T-helper 9 cell (primary cell): ENCODE measurements around the gene GJB1.
"Not testable (repeated sequence)": the region's sequence is repeated elsewhere in the genome, so short reads cannot be mapped to it uniquely, and the experiment has no call there.

ENCODE experiments used
- DNase-seq: peaks from one replicate; pipeline ENCODE4 v3.0.0-alpha.2; 2020
- total RNA-seq, 2 donors: gene quantifications; one replicate each; lab custom pipeline; 2026; lab: John Stamatoyannopoulos, UW

Gene GJB1
- 0 reads per million in 2 donors for total RNA-seq

DNA sequence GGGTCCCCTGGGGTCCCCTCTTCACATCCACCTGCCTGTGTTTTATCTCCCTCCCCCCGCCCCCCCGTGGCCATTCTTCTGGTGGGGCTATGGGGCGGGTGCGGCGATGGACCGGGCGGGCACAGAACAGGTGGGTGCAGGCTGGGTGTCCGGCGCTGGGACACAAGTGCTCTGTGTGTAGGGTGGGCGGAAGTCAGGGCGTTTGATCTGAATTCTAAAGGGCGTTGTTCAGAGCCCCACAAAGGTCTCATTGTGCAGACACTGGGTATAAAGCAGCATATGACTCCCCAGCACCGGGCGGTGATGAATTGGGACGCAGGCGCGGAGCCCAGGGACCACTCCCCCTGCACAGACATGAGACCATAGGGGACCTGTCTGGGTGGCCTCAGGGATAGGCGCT is at the start of gene GJB1:
GJB1 (plus strand) TSS at position 296 of the 400 bp plus-strand sequence. CDS start 484 bp downstream, outside the sequence.
- DNase-seq: no peak

DNA sequence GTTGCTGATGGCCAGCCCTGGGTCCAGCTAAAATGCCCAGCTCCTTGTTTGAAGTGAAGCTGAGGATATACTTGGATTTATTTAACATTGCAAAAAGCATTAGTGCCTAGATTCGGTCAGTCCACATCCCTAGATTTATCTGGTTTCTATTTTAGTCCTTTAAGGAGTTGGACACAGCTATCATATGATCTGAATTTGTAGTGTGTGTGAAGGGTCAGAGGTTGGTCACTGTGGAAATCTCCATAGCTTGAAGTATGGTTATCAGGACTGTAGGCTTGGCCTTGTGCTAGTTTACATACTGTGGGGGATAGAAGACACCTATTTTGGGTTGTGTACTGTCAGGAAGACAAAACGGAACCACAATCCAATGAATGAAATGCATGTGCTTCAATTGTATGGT is 49.6 kb upstream of the GJB1 start:
- no peak for DNase-seq

DNA sequence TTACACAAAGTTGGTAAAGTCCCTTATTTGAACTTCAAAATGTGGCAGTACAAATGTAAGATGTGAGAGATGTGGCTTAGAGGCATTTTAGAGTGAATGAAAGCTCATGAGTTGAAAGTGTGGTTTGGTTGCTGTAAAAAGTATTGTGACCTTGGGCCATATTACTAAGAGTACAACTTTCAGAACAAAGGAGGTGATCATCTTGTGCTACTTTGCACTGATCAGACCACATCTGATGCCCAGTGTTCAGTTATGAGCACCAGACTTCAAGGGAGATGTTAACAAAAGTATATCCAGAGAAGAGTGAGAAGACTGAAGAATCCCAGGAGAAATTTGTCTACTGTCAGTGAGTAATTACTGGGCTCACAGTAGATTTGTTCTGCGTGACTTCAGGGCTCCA is 48.2 kb upstream of the GJB1 start:
- no peak for DNase-seq

DNA sequence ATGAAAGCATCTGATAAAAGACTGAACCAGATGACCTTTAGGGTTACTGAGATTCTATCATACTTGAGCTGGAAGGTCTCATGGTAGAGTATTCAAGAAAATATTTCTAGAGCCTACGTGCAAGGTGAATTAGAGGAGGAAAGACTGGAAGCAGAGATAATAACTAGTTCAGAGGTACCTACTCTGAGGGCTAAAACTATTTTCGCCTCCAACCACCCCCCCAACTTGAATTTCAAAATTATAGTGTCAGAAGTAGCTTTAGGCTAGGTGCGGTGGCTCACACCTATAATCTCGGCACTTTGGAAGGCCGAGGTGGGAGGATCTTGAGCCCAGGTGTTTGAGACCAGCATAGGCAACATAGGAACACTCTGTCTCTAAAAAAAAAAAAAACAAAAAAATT is 47.5 kb upstream of the GJB1 start:
- DNase-seq: no peak

DNA sequence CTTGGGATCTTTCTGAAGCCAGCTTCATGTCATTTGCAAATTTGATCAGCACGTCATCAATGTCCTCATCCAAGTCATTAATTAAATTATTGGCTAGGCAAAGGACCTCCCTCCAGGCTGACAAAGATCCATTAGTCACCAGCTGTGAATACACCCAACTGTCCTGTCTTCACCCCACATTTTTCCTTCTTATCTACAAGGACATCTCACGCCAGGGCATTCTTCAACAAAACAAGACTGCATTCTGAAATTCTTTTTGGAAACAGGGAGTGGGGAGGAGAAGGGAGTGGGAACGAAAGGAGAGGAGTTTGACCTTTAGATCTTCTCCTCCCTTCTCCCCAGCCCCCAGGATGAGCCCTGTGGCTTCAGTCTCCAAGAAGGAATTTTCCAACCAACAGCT is 45.7 kb upstream of the GJB1 start:
- no peak for DNase-seq

DNA sequence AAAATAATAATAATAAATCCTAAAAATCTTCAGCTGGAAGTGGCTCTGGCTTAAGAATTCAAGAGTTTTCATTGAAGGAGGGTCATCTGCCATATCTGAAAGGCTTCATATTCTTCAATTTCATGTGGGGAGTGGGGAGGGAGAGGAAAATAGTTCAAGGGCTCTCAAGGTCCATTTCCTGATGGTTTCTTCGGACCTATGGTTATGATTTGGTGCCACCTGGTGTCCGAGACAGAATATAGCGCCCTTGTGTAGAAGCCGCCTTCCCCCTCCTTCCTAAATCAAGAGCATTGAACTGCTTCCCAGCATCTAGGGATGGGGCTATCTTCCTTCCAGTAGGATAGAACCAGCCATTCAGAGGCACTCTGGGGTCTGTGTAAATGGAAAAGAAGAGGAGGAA is 44.1 kb upstream of the GJB1 start:
- DNase-seq: peak; percentile 32

DNA sequence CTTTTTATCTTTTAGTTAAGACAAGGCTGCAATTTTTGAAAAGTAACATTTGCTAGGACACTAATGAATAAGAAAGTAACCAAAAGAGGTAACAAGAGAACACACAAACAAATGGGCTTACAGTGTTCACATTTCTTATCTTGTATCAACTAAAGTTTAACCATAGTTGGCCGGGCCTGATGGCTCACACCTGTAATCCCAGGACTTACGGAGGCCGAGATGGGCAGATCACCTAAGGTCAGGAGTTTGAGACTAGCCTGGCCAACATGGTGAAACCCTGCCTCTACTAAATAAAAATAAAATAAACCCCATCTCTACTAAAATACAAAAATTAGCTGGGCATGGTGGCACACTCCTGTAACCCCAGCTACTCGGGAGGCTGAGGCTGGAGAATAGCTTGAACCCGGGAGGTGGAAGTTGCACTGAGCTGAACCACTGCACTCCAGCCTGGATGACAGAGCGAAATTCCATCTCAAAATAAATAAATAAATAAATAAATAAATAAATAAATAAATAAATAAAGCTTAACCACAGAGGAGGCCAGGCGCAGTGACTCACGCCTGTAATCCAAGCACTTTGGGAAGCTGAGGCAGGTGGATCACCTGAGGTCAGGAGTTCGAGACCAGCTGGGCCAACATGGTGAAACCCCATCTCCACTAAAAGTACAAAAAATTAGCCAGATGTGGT is 42.3 kb upstream of the GJB1 start:
- DNase-seq: not testable (repeated sequence)

DNA sequence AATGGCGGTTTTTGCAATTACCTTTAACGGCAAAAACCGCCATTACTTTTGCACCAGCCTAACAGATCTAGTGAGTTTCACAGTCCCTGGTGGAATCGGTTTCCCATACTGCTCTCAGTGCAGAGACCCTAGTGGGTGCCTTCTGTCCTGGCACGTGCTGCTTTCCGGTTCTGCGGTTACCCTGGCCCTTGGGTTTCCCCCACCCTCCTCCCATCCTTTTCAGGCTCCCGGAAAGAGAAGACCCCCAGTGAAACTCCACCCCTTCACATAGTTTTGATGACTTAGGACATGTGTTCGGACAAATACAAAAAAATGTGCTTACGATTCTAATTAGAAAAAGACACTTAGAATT is 41.5 kb upstream of the GJB1 start:
- DNase-seq: peak; percentile 25

DNA sequence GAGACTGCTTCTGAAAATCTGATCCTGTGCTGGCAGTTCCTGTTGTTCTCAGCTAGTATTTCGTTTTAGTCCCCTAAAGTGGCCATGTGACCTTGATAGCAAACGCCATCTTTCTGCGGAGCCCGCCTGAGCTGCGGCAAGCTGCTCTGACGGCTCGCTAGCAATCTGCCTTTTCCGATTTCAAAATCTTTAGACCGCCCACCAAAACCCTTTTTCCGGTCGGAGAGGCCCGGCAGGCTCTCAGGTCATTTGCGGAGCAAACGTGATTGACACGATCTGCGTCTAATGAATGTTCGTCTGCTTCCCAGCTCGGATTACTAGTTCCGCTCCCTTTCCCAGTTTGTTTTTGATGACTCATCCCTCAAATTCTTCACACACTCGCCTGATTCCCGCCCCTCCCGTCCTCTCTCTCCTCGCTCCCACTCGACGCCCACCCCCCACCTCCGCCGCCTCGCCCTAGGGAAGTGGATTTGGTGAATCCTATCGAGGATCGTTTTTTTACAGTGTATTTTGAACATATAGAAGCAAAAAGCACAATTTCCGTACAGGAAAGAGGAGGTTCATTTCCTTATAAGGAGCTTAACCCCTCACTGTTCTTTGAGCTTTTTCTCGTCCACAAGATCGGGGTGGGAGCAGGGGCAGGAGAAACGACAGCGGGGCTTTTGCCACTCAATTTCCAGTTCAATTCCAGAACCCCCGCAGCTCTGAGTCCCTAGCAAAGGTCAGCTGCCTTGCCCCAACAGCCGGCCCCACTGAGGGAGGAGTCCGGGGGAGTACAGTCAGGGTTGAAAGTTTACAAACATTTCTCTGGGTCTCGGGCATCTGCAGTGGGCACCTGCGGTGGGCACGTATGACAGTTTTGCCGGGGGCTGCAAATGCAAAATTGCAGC is 40.9 kb upstream of the GJB1 start:
- DNase-seq: peak; percentile 63

DNA sequence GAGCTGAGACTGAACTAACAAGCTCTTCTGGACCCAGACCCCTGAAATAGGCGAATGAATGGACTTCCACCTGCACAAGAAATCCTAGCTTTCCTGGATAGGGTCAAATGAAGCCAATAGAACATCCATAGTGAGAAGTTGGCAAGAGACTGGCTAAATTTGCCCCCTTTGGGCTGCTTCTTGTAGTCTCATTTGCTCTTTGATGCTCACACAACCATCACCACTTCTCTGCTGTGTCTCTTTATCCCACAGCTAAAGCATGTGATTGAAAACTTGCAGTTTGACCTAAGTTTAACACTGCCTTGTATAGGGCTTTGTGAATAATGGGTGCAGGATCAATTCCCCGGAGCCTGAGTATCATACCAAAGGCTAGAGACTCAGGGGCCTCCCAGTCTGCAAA is 40.2 kb upstream of the GJB1 start:
- no peak for DNase-seq

DNA sequence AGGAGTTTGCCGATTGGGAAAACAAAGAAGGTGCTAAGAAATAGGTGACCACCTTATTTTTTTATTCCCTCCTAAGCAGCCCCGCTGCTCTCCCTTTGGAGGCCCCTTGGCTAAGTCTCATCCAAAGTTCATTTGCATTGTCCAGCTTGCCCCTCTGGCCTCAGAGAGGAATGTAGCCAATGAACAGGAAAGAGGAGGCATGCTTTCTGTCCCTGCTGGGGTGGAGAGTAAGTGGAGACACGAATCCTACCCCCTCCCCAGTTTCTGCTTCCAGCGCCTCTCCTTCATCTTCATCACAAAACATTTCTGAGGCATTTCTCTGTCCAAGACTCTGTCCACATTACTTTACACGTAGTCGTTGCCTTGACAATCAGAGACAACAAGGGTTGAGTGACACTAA is 39.7 kb upstream of the GJB1 start:
- DNase-seq: no peak

DNA sequence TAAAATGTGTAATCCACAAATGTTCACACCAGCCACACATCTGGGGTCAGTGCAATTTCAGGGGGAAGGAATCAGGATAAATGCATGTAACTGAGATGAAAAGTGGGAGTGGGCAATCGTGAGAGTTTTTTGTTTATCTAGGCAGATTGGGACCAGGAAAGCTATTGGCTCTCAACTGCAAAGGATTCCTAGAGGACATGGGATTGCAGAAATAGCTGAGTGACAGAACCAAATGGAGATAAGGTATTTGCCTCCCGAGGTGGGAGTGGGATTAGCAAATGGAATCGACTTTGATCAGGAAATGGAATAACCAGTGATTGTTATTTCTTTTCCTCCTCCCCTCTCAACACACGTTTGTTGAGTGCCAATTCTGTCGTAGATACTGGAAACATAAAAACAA is 38.9 kb upstream of the GJB1 start:
- no peak for DNase-seq

DNA sequence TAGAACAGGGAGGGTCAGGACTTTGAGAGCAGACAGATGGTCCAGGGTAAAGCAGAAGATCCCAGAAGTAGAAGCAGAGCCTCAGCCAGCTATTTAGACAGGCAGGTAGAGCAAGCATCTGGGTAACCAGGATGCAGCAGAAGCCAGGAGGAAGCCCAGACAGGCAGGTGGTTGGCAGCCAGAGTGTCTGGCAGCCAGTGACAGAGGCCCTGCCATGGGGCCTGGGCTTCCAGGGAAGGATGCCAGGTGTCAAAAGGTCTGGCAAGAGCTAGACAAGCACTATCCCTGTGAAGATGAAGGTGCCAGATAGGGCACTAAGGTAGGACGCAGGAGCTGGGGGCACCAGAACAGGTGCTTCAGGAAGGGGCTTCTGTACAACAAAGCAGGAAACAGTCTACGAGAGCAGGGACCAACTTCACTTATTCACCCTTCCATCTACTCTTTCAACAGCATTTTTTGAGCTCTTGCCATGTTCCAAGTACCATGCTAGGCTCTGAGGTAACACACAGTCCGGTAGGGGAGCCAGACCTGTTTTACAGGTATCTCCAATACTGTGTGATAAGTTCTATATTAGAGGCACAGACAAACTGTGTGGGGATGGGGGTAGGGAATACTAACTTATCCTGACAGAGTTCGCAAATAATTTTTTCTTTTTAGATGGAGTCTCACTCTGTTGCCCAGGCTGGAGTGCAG is 38.1 kb upstream of the GJB1 start:
- no peak for DNase-seq

DNA sequence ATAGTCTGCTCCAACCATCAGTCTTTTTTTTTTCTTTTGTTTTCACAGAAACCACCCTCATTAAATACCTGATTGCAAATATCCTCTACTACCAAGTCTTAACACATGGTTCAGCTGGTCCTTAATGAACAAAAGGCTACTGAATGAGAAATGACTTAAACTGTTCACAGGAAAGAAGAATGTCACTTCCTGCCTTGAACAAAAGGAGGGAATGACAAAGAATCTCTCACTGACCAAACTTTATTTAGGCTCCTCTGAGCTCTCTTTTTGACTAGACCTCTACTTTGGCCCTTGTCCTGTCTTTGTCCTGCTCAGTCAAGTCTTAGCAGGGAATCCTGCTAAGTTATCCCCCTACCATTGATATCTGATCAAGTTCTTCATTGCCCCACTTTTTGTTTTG is 31.8 kb upstream of the GJB1 start:
- DNase-seq: no peak

DNA sequence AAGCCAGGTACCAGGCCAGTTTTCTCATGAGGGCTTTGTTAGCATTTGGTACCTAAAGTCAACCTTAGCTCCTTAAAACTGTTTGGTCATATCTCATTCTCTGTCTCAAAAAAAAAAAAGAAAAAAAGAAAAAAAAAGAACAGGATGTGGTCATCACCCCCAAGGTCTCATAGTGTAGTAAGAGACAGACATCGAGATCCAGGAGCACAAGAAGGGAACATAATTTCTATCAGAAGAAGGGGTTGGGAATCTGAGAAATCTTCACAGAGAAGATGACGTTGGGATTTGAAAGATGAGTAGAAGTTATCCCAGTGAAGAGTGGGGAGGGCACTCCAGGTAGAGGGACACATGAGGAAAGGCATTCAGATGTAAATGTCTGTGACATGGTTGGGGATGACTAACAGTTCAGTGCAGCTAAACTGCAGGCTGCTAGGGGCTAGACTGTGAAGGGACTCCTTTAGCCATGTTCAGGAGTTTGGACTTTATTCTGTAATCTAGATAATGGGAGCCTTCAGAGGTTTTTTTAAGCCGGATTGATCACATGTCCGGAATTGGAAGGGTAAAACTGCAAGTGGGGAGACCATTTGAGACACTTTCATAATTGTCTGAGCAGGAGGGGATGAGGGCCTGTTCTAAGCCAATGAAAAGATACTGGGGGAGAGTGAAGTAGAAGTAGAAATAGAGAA is 26.9 kb upstream of the GJB1 start:
- DNase-seq: no peak

DNA sequence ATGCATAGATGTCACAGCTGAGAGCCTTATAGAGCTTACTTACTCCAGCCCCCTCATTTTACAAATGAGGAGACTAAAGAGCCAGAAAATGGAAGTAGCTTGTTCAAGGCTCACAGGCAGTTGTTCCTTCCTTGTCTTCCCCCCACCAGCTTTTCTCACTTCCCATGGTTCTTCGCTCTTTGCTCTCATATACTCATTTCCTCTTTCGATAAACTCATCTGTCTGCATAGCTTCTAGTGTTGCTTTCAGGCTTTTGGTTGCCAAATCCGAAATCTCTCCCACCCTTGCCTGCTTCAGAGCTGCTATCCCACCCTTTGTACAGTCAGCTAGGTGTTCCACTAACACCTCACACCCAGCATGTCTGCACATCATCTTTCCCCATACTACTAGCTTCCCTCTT is 25.0 kb upstream of the GJB1 start:
- DNase-seq: no peak

DNA sequence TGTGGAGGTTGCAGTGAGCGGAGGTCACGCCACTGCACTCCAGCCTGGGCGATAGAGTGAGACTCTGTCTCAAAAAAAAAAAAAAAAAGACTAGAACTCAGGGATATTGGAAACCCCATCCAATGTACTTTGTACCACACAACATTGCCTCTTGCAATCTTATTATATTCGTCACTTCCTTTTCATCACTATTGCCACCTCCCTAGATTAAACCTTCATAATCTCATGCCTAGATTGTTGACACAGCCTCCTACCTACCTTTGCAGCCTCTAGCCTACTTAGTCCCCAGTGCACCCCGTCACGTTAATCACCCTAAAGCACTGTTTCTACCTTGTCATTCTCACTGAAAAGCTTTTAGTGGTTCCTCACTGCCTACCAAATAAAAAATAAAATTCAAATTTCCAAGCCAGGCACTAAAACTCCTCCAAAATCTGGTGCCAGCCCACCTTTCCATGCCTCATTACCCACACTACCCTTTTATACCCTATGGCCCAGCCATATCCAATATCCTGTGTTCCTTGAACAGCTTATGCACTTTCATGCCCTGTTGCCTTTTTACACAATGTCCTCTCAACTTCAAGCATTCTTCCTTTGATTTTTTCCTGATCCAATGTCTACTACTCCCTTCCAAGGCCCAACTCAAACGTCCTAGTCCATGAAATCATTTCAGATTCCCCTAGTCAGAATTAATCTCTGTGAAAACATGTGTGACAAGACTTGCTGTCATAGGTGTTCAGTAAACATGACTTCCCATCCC is 23.6 kb upstream of the GJB1 start:
- no peak for DNase-seq

DNA sequence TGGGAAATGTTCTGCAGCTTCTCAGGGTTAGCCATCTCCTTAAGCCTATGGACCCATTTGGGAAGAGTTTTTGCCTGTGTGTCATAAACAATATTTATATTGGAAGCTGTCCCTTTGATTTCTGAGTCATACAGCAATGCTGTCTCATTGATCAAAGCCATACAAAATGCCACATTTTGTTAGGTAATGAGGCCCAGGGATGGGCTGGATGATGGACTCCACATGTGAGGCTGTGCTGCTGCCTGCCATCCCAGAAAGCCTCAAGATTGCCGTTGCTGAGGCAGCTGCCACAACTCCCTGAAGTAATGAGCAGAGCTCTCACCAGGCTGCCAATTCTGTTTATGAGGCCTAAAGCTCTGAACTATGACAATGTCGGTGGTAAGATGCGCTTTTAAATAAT is 12.2 kb upstream of the GJB1 start:
- no peak for DNase-seq

DNA sequence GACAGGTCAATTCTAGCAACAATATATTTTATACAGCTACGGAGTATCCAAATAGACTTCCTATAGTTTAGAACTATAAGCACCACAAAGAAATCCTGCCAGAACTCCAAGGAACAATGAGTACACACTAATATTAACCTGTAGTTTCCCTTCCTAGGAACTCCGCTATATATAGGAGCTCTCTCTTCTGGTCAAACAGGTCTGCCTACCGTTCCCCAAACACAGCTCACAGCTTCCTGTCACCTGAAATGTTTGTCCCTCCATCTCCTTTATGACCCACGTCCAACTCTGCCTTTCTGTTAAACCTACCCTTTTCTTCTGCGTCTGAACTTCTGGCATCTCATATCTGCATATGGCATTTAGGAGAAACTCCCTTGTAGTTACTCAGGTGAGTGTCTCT is 10.5 kb upstream of the GJB1 start:
- no peak for DNase-seq

DNA sequence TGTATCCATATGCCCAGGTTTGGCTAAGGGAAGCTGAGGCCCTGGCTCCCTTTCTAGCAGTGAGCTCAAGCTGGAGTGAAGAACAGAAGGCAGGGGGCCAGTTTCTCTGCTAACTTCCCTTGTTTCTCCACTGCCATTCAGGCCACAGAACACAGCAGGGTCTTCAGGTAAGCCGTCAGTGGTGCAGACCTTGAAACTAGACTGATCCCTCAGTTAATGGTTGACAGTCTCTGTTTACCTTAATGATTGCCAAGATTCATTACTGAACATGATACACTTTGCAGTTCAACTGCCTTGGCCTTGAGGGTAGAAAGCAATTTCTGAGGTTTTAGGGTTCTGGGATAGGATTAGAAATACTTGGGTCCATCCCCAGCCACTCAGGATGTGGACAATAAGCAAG is 8.9 kb upstream of the GJB1 start:
- DNase-seq: no peak

DNA sequence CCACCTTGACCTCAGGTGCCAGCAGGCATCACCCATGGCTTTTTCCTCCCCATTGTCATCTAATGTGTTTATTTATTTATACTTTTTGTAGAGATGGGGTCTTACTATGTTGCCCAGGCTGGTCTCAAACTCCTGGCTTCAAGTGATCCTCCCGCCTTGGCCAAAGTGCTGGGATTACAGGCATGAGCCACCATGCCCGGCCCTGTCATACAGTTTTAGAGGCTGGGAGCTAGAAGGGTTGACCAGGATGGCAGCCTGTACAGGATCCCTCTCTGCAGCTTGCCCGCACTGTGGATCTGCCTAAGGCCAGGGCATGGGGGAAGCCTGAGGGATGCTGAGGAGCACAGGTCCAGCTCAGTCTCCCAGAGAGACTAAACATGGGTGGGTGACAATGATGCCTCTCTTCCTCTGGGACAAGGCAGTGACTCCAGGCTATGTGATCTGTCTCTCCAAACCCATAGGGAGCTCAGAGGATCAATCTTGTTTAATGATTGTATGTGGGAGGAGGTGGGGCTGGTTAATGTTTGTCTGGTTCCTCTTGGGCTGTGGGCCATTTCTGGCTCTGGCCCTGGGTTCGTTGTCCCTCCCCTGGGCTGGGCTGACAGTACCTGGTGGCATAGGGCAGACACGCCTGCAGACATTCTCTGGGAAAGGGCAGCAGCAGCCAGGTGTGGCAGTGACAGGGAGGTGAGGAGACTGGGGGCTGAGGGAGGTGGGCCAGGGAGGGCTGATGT is 8.3 kb upstream of the GJB1 start:
- DNase-seq: no peak
